ENCODE results near the gene WNT3A.

Gene WNT3A

GRCh38 chr1:228035844-228036243 lies 29.0 kb downstream of the WNT3A start:
- Histone ChIP-seq H3K27ac (ENCODE audit: low read length) (no peak overlapping the region), H3K36me3 (ENCODE audit: control insufficient read depth, insufficient read depth, low read length) (no peaks in the 10 kb centered on the region), H3K9me3 (ENCODE audit: control insufficient read depth, insufficient read depth, low read length) (no peaks in the 10 kb centered on the region), H3K4me1 (ENCODE audit: control insufficient read depth, insufficient read depth, low read length) (0 out of 2 replicates have a peak, but pooled peaks cover 1% of the 10 kb centered on the region), H3K4me3 (ENCODE audit: low read length) (no peak overlapping the region), H3K27me3 (ENCODE audit: control insufficient read depth, insufficient read depth, low read length) (peaks cover 28% of the 10 kb centered on the region)
- no peak for DNase-seq (ENCODE audit: low read depth, low spot score)
- no CpG with 5 or more reads among the region's 5 CpGs for WGBS (ENCODE audit: insufficient coverage, insufficient read length)

- no CpG with 5 or more reads among the region's 8 CpGs for WGBS (ENCODE audit: insufficient coverage, insufficient read length)
- DNase-seq (ENCODE audit: low read depth, low spot score): no peak
- no peak overlapping the region for H3K27ac ChIP-seq (ENCODE audit: low read length)
Observed at GRCh38 chr1:228036701-228037231, 30.0 kb downstream of the WNT3A start.

GRCh38 chr1:228037401-228038386 lies 30.9 kb downstream of the WNT3A start:
- H3K9me3 ChIP-seq (ENCODE audit: control insufficient read depth, insufficient read depth, low read length): no peaks in the 10 kb centered on the region
- H3K4me3 ChIP-seq (ENCODE audit: low read length): peak overlapping the region; percentile 45; the same call in 1 of the 2 replicates
- no peak for DNase-seq (ENCODE audit: low read depth, low spot score)
- no CpG with 5 or more reads among the region's 80 CpGs for WGBS (ENCODE audit: insufficient coverage, insufficient read length)
- H3K36me3 ChIP-seq (ENCODE audit: control insufficient read depth, insufficient read depth, low read length): no peaks in the 10 kb centered on the region
- 0 out of 2 replicates have a peak, but pooled peaks cover 1% of the 10 kb centered on the region for H3K4me1 ChIP-seq (ENCODE audit: control insufficient read depth, insufficient read depth, low read length)
- H3K27me3 ChIP-seq (ENCODE audit: control insufficient read depth, insufficient read depth, low read length): peaks cover 28% of the 10 kb centered on the region
- H3K27ac ChIP-seq (ENCODE audit: low read length): no peak overlapping the region

More at GRCh38 chr1:228036701-228037231, 30.0 kb downstream of the WNT3A start:
- no peak overlapping the region for H3K4me3 ChIP-seq (ENCODE audit: low read length)
- 0 out of 2 replicates have a peak, but pooled peaks cover 1% of the 10 kb centered on the region for H3K4me1 ChIP-seq (ENCODE audit: control insufficient read depth, insufficient read depth, low read length)
- H3K27me3 ChIP-seq (ENCODE audit: control insufficient read depth, insufficient read depth, low read length): peaks cover 28% of the 10 kb centered on the region
- H3K36me3 ChIP-seq (ENCODE audit: control insufficient read depth, insufficient read depth, low read length): no peaks in the 10 kb centered on the region
- no peaks in the 10 kb centered on the region for H3K9me3 ChIP-seq (ENCODE audit: control insufficient read depth, insufficient read depth, low read length)

- Histone ChIP-seq H3K27me3 (ENCODE audit: control insufficient read depth, insufficient read depth, low read length) (peaks cover 28% of the 10 kb centered on the region), H3K27ac (ENCODE audit: low read length) (no peak overlapping the region), H3K4me1 (ENCODE audit: control insufficient read depth, insufficient read depth, low read length) (0 out of 2 replicates have a peak, but pooled peaks cover 1% of the 10 kb centered on the region), H3K9me3 (ENCODE audit: control insufficient read depth, insufficient read depth, low read length) (no peaks in the 10 kb centered on the region), H3K36me3 (ENCODE audit: control insufficient read depth, insufficient read depth, low read length) (no peaks in the 10 kb centered on the region), H3K4me3 (ENCODE audit: low read length) (no peak overlapping the region; the same call in 1 of the 2 replicates)
- no CpG with 5 or more reads among the region's 11 CpGs for WGBS (ENCODE audit: insufficient coverage, insufficient read length)
- no peak for DNase-seq (ENCODE audit: low read depth, low spot score)
Observed at GRCh38 chr1:228038387-228039005, 31.7 kb downstream of the WNT3A start.

GRCh38 chr1:228039006-228039903 lies 32.5 kb downstream of the WNT3A start:
- WGBS (ENCODE audit: insufficient coverage, insufficient read length): no CpG with 5 or more reads among the region's 8 CpGs

GRCh38 chr1:228039986-228040385 lies 33.2 kb downstream of the WNT3A start:
- no CpG with 5 or more reads among the region's 3 CpGs for WGBS (ENCODE audit: insufficient coverage, insufficient read length)
- H3K4me3 ChIP-seq (ENCODE audit: low read length): no peak overlapping the region
- H3K4me1 ChIP-seq (ENCODE audit: control insufficient read depth, insufficient read depth, low read length): 0 out of 2 replicates have a peak, but pooled peaks cover 1% of the 10 kb centered on the region
- peaks cover 28% of the 10 kb centered on the region for H3K27me3 ChIP-seq (ENCODE audit: control insufficient read depth, insufficient read depth, low read length)
- no peaks in the 10 kb centered on the region for H3K9me3 ChIP-seq (ENCODE audit: control insufficient read depth, insufficient read depth, low read length)
- no peaks in the 10 kb centered on the region for H3K36me3 ChIP-seq (ENCODE audit: control insufficient read depth, insufficient read depth, low read length)
- H3K27ac ChIP-seq (ENCODE audit: low read length): no peak overlapping the region
- DNase-seq (ENCODE audit: low read depth, low spot score): no peak

More at GRCh38 chr1:228039006-228039903, 32.5 kb downstream of the WNT3A start:
- H3K27ac ChIP-seq (ENCODE audit: low read length): no peak overlapping the region
- no peak for DNase-seq (ENCODE audit: low read depth, low spot score)
- peaks cover 28% of the 10 kb centered on the region for H3K27me3 ChIP-seq (ENCODE audit: control insufficient read depth, insufficient read depth, low read length)
- no peak overlapping the region for H3K4me3 ChIP-seq (ENCODE audit: low read length)
- no peaks in the 10 kb centered on the region for H3K9me3 ChIP-seq (ENCODE audit: control insufficient read depth, insufficient read depth, low read length)
- no peaks in the 10 kb centered on the region for H3K36me3 ChIP-seq (ENCODE audit: control insufficient read depth, insufficient read depth, low read length)
- H3K4me1 ChIP-seq (ENCODE audit: control insufficient read depth, insufficient read depth, low read length): 0 out of 2 replicates have a peak, but pooled peaks cover 1% of the 10 kb centered on the region

GRCh38 chr1:228041316-228041715 lies 34.5 kb downstream of the WNT3A start:
- H3K27me3 ChIP-seq (ENCODE audit: control insufficient read depth, insufficient read depth, low read length): peaks cover 28% of the 10 kb centered on the region
- no peaks in the 10 kb centered on the region for H3K36me3 ChIP-seq (ENCODE audit: control insufficient read depth, insufficient read depth, low read length)
- 100% methylated on average over 2 of the region's 2 CpGs for WGBS (ENCODE audit: insufficient coverage, insufficient read length)
- H3K4me3 ChIP-seq (ENCODE audit: low read length): no peak overlapping the region
- peaks cover 2% of the 10 kb centered on the region; the same call in 1 of the 2 replicates for H3K4me1 ChIP-seq (ENCODE audit: control insufficient read depth, insufficient read depth, low read length)
- no peaks in the 10 kb centered on the region for H3K9me3 ChIP-seq (ENCODE audit: control insufficient read depth, insufficient read depth, low read length)
- no peak overlapping the region for H3K27ac ChIP-seq (ENCODE audit: low read length)
- DNase-seq (ENCODE audit: low read depth, low spot score): no peak

- Histone ChIP-seq H3K9me3 (ENCODE audit: control insufficient read depth, insufficient read depth, low read length) (no peaks in the 10 kb centered on the region), H3K36me3 (ENCODE audit: control insufficient read depth, insufficient read depth, low read length) (no peaks in the 10 kb centered on the region), H3K27me3 (ENCODE audit: control insufficient read depth, insufficient read depth, low read length) (peaks cover 26% of the 10 kb centered on the region), H3K4me3 (ENCODE audit: low read length) (no peak overlapping the region), H3K4me1 (ENCODE audit: control insufficient read depth, insufficient read depth, low read length) (peaks cover 2% of the 10 kb centered on the region; the same call in 1 of the 2 replicates), H3K27ac (ENCODE audit: low read length) (no peak overlapping the region)
- DNase-seq (ENCODE audit: low read depth, low spot score): no peak
Observed at GRCh38 chr1:228042508-228042907, 35.7 kb downstream of the WNT3A start.

GRCh38 chr1:228043281-228043848 lies 36.6 kb downstream of the WNT3A start:
- no CpG with 5 or more reads among the region's 7 CpGs for WGBS (ENCODE audit: insufficient coverage, insufficient read length)
- Histone ChIP-seq H3K36me3 (ENCODE audit: control insufficient read depth, insufficient read depth, low read length) (no peaks in the 10 kb centered on the region), H3K9me3 (ENCODE audit: control insufficient read depth, insufficient read depth, low read length) (no peaks in the 10 kb centered on the region), H3K4me1 (ENCODE audit: control insufficient read depth, insufficient read depth, low read length) (peaks cover 2% of the 10 kb centered on the region; the same call in 1 of the 2 replicates), H3K27me3 (ENCODE audit: control insufficient read depth, insufficient read depth, low read length) (peaks cover 20% of the 10 kb centered on the region), H3K27ac (ENCODE audit: low read length) (no peak overlapping the region), H3K4me3 (ENCODE audit: low read length) (no peak overlapping the region)
- no peak for DNase-seq (ENCODE audit: low read depth, low spot score)
